Sigmoid colon (tissue), 7 donors: ENCODE data around the gene DIPK1A. TPM values are rescaled to one million over a fixed set of nuclear protein-coding genes. Genes with fewer than 3 reads are reported as not detected.

ENCODE experiments used
- DNase-seq: peaks from one replicate; pipeline ENCODE4 v3.0.0-alpha.2; 2019
- H3K27ac ChIP-seq, 4 donors: fragments of 200-600 bp; sonication (generic); one replicate each; pipeline ENCODE4 v1.5.1; 2016 to 2019; ENCODE audit warnings: mild to moderate bottlenecking in 1 of 4
- H3K27me3 ChIP-seq, 3 donors: fragments of 200-600 bp; sonication (generic); one replicate each; pipeline ENCODE4 v1.5.1; 2019; ENCODE audit warnings: mild to moderate bottlenecking in 1 of 3
- H3K36me3 ChIP-seq, 4 donors: fragments of 200-600 bp; sonication (generic); one replicate each; pipeline ENCODE4 v1.5.1; 2016 to 2019
- H3K4me1 ChIP-seq, 4 donors: fragments of 200-600 bp; sonication (generic); one replicate each; pipeline ENCODE4 v1.5.1; 2017 to 2019
- H3K4me3 ChIP-seq, 4 donors: fragments of 200-600 bp; sonication (generic); one replicate each; pipeline ENCODE4 v1.5.1; 2017 to 2019; ENCODE audit warnings: mild to moderate bottlenecking in 2 of 4, moderate library complexity in 1 of 4
- H3K9me3 ChIP-seq, 4 donors: fragments of 200-600 bp in 3 of 4; sonication (generic) in 3 of 4; one replicate each; pipeline versions ENCODE4 v1.5.1 to v1.6.1; 2013 to 2019
- EP300 ChIP-seq, 4 donors: sonication (generic); formaldehyde crosslinking; IDR thresholded peaks; one replicate each; pipeline ENCODE4 v1.6.1; 2017; ENCODE audit warnings: antibody characterized with exemption in 4 of 4
- POLR2A ChIP-seq, 2 donors: fragments of 450-650 bp; IDR thresholded peaks; one replicate each; pipeline ENCODE4 v1.6.1; 2016; ENCODE audit warnings: antibody characterized with exemption in 2 of 2, mild to moderate bottlenecking in 2 of 2, moderate library complexity in 2 of 2
- POLR2AphosphoS5 ChIP-seq, 4 donors: sonication (generic); formaldehyde crosslinking; IDR thresholded peaks; one replicate each; pipeline ENCODE4 v1.6.1; 2017; ENCODE audit warnings: antibody characterized with exemption in 4 of 4
- WGBS, 2 donors: extraction: QIAGEN DNeasy Blood & Tissue Kit; methylation state at CpG; one replicate each; pipeline ENCODE4 v1.1.7; 2013; 5-methylcytosine and 5-hydroxymethylcytosine counted together
- intact Hi-C: fragments of 100-400 bp; cut with DNase I; formaldehyde crosslinking; loops from one replicate; pipeline ENCODE4 v1.15.1; 2023
- polyA plus RNA-seq, 3 donors: library from polyadenylated mRNA; stranded (reverse); fragments of 200-250 nt; gene quantifications; one replicate each; pipeline ENCODE4 v1.2.3, GENCODE V29; 2013
- total RNA-seq, 4 donors: library from RNA; depleted of rRNA; stranded (reverse); fragments of >200 nt; gene quantifications; one replicate each; pipeline ENCODE4 v1.1.0, GENCODE V29; 2016
- TF ChIP-seq, protein P1 (sequence below), 4 experiments: fragments of 450-650 bp in 3 of 4; fragments of 200-600 bp in 1 of 4; IDR thresholded peaks; one replicate each; pipeline ENCODE4 v1.5.1; 2016 to 2019; ENCODE audit warnings: antibody characterized with exemption in 4 of 4, mild to moderate bottlenecking in 3 of 4, moderate library complexity in 2 of 4
- donor health status: healthy with polysubstance abuse.
- donor health status: Bipolar disorder and iron deficiency.
- donor health status: healthy.

DIPK1A gene
- total and polyA plus RNA-seq, 7 donors = 1.8 to 35.5 (median 19.1) TPM

DNA sequence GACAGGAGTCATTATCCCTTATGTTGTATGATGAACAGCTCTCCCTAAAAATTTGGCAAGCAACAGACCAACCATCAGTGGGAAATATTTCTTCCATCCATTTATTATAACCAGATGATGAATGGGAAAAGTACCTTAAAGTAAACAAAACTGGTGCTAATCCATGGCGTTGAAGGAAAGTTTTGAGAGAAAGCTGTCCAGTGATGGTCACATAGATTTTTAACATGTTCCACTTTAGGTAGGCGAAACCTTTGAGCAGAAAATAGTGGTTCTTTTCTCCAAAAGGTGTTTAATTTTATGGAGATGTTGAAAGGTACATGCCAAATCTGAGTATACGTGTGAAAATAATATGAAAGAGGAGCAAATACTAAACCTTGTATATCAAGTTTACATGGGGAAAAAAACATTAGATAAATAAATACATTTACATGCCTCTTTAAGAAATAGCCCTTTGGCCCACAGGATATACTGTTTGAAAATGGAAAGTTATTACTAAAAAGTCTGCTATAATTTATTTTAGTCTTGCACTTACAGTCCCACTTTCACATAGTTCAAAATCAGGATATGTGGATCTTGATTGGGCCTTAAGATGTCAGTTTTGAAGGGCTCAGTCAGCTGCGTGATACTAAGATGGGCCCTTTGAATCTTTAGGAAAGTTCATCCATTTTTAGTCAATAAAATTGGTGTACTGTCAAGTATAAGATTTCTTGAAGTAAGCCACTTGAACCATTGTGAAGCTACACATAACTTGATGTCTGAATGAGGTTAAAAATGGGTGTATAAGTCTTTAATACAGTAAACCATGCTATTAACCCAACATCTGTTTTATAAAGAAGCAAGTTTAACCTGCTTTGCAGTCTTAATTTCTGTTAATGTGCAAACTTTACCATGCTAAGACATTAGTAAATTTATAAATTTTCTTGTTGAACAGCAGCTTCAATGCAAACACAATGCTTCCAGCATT, 118.9 kb downstream of the DIPK1A start:
- no peak for TF ChIP-seq POLR2AphosphoS5 (IDR thresholded peaks at IDR 0.05)
- TF ChIP-seq, protein P1, sequence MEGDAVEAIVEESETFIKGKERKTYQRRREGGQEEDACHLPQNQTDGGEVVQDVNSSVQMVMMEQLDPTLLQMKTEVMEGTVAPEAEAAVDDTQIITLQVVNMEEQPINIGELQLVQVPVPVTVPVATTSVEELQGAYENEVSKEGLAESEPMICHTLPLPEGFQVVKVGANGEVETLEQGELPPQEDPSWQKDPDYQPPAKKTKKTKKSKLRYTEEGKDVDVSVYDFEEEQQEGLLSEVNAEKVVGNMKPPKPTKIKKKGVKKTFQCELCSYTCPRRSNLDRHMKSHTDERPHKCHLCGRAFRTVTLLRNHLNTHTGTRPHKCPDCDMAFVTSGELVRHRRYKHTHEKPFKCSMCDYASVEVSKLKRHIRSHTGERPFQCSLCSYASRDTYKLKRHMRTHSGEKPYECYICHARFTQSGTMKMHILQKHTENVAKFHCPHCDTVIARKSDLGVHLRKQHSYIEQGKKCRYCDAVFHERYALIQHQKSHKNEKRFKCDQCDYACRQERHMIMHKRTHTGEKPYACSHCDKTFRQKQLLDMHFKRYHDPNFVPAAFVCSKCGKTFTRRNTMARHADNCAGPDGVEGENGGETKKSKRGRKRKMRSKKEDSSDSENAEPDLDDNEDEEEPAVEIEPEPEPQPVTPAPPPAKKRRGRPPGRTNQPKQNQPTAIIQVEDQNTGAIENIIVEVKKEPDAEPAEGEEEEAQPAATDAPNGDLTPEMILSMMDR (IDR thresholded peaks at IDR 0.05) = no peak
- TF ChIP-seq POLR2A (IDR thresholded peaks at IDR 0.05) = no peak
- TF ChIP-seq EP300 (IDR thresholded peaks at IDR 0.05) = no peak
- no peak overlapping the region for H3K4me3 ChIP-seq
- no peaks in the 10 kb centered on the region for H3K27me3 ChIP-seq
- no peaks in the 10 kb centered on the region for H3K9me3 ChIP-seq
- 85 to 88% methylated on average over 4 of the region's 4 CpGs for WGBS, 2 donors
- H3K4me1 ChIP-seq = peaks cover 0 to 30% (median 28%) of the 10 kb centered on the region in 4 donors
- H3K27ac ChIP-seq = no peak overlapping the region
- intact Hi-C loops = no loop called here
- no peak for DNase-seq
- peaks cover 4 to 72% (median 35%) of the 10 kb centered on the region in 4 donors for H3K36me3 ChIP-seq

DNA sequence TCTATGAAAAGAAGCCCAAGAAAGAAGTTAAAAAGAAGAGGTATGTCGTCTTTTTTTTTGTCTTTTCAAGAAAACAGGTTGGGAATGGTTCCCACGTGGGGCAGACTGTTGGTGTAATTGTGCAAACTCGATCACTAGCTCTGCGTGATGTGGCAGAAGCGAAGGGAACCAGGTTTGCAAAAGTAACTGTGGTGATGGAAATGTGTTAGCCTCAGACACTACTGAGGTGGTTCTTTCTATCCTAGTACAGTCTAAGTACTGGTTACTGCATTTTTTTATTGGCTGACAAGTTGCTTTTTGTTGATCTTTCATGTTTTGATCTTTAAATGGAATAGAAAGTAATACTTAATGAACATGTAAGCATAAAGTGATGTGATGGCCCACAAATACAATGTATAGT, 120.7 kb downstream of the DIPK1A start:
- no peak for DNase-seq
- TF ChIP-seq POLR2A (IDR thresholded peaks at IDR 0.05) (no peak), EP300 (IDR thresholded peaks at IDR 0.05) (no peak)
- TF ChIP-seq, protein P1 (IDR thresholded peaks at IDR 0.05) = no peak
- Histone ChIP-seq H3K9me3 (no peaks in the 10 kb centered on the region), H3K36me3 (peaks cover 8 to 90% (median 44%) of the 10 kb centered on the region in 4 donors), H3K27me3 (no peaks in the 10 kb centered on the region), H3K27ac (no peak overlapping the region), H3K4me1 (peaks cover 0 to 48% (median 45%) of the 10 kb centered on the region in 4 donors), H3K4me3 (no peak overlapping the region)
- WGBS, 2 donors = 63 to 75% methylated on average over 5 of the region's 5 CpGs
- intact Hi-C loops = no loop called here

GRCh38 chr1:92839442-92839841, 121.8 kb downstream of the DIPK1A start:
- 61 to 65% methylated on average over 2 of the region's 2 CpGs for WGBS, 2 donors
- H3K36me3 ChIP-seq = peaks cover 8 to 100% (median 46%) of the 10 kb centered on the region in 4 donors
- no peak overlapping the region for H3K4me3 ChIP-seq
- DNase-seq = no peak
- H3K4me1 ChIP-seq = peaks cover 0 to 59% (median 57%) of the 10 kb centered on the region in 4 donors
- intact Hi-C loops = loop anchor here (10.0 kb wide), 1 partner anchor 245 kb away; no protein-coding TSS in a partner anchor
- TF ChIP-seq POLR2A (IDR thresholded peaks at IDR 0.05) (no peak), POLR2AphosphoS5 (IDR thresholded peaks at IDR 0.05) (no peak), EP300 (IDR thresholded peaks at IDR 0.05) (no peak)
- H3K9me3 ChIP-seq = no peaks in the 10 kb centered on the region
- H3K27me3 ChIP-seq = no peaks in the 10 kb centered on the region
- H3K27ac ChIP-seq = peak overlapping the region in 2 of 4 donors; percentile 3 to 11

- H3K9me3 ChIP-seq = no peaks in the 10 kb centered on the region
- no peaks in the 10 kb centered on the region for H3K27me3 ChIP-seq
- WGBS, 2 donors = 0 to 27% methylated on average over 1 of the region's 1 CpG
- no peak overlapping the region for H3K4me3 ChIP-seq
- H3K36me3 ChIP-seq = peaks cover 8 to 100% (median 51%) of the 10 kb centered on the region in 4 donors
- H3K27ac ChIP-seq = peak overlapping the region in 2 of 4 donors; percentile 6 to 9
- DNase-seq = no peak
- H3K4me1 ChIP-seq = peaks cover 0 to 68% (median 66%) of the 10 kb centered on the region in 4 donors
- intact Hi-C loops = loop anchor here (10.0 kb wide), 1 partner anchor 246 kb away; no protein-coding TSS in a partner anchor
- TF ChIP-seq EP300 (IDR thresholded peaks at IDR 0.05) (no peak), POLR2AphosphoS5 (IDR thresholded peaks at IDR 0.05) (no peak), POLR2A (IDR thresholded peaks at IDR 0.05) (no peak)
- TF ChIP-seq, protein P1 (IDR thresholded peaks at IDR 0.05) = no peak
These were observed 122.7 kb downstream of the DIPK1A start for GRCh38 chr1:92838519-92838918.

DNA sequence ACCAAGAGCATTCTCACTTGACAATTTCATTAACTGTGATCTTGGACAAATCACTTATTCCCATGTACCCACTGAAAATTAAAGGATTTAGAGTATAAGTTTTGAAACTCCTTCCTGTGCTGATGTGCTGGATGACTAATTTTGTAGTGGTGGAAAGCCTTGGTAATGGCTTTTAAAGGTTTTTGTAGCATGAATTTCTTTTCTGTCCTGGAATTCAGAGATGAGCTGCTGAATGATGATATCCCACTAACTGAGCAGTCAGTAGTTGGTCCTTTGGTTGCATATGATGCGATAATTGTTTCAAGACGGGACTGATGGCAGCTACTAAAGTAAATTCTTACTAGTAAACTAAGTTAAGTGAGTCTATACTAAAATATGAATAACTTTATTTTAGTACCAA, 124.2 kb downstream of the DIPK1A start:
- no peak overlapping the region for H3K4me3 ChIP-seq
- WGBS, 2 donors = 88 to 90% methylated on average over 2 of the region's 2 CpGs
- no peak overlapping the region for H3K27ac ChIP-seq
- H3K9me3 ChIP-seq = no peaks in the 10 kb centered on the region
- H3K27me3 ChIP-seq = no peaks in the 10 kb centered on the region
- DNase-seq = no peak
- H3K4me1 ChIP-seq = peaks cover 0 to 76% (median 73%) of the 10 kb centered on the region in 4 donors
- TF ChIP-seq, protein P1 (IDR thresholded peaks at IDR 0.05) = no peak
- TF ChIP-seq EP300 (IDR thresholded peaks at IDR 0.05) = no peak
- TF ChIP-seq POLR2AphosphoS5 (IDR thresholded peaks at IDR 0.05) = no peak
- no peak for TF ChIP-seq POLR2A (IDR thresholded peaks at IDR 0.05)
- intact Hi-C loops = loop anchor here (10.0 kb wide), 1 partner anchor 248 kb away; no protein-coding TSS in a partner anchor
- peaks cover 8 to 88% (median 44%) of the 10 kb centered on the region in 4 donors for H3K36me3 ChIP-seq
